NT2/D1 (cell line): Measurements from ENCODE around the gene GATC.

Experiments used
- DNase-seq: peaks from one replicate; pipeline ENCODE4 v3.0.0-alpha.2; 2011; ENCODE audit warnings: low read depth, low spot score
- H3K27me3 ChIP-seq: 2 replicates; pipeline ENCODE4 v1.6.0; 2011; ENCODE audit warnings: mild to moderate bottlenecking; ENCODE audit not compliant: insufficient read length, insufficient read depth
- H3K36me3 ChIP-seq: 2 replicates; pipeline ENCODE4 v1.6.1; 2011; ENCODE audit warnings: mild to moderate bottlenecking, low read length, mixed read lengths; ENCODE audit not compliant: insufficient read depth, insufficient read length
- H3K4me1 ChIP-seq: 2 replicates; pipeline ENCODE4 v1.5.1; 2011; ENCODE audit not compliant: insufficient read depth, insufficient read length
- H3K4me3 ChIP-seq: 2 replicates; pipeline ENCODE4 v1.5.1; 2011; ENCODE audit warnings: low read depth; ENCODE audit not compliant: insufficient read length
- H3K9ac ChIP-seq: 2 replicates; pipeline ENCODE4 v1.6.0; 2011; ENCODE audit warnings: low read depth; ENCODE audit not compliant: insufficient read length
- H3K9me3 ChIP-seq: 2 replicates; pipeline ENCODE4 v1.5.1; 2011; ENCODE audit warnings: mild to moderate bottlenecking, low read length; ENCODE audit not compliant: insufficient read depth
- SUZ12 ChIP-seq: IDR thresholded peaks from 2 replicates; pipeline ENCODE4 v1.6.1; 2011; ENCODE audit not compliant: insufficient read length, insufficient read depth; ENCODE audit errors: extremely low read depth
- YY1 ChIP-seq: IDR thresholded peaks from 2 replicates; pipeline ENCODE4 v1.6.1; 2011; ENCODE audit not compliant: insufficient read length, insufficient read depth
- ZNF274 ChIP-seq: IDR thresholded peaks from 2 replicates; pipeline ENCODE4 v1.6.1; 2011; ENCODE audit warnings: mild to moderate bottlenecking, low read depth, low read length

GATC gene

GRCh38 chr12:120406553-120406952 is 39.7 kb upstream of the GATC start:
- Histone ChIP-seq H3K4me1 (peaks cover 3% of the 10 kb centered on the region), H3K27me3 (no peaks in the 10 kb centered on the region)
- TF ChIP-seq ZNF274, result no peak
- no peak for TF ChIP-seq SUZ12
- no peak for TF ChIP-seq YY1

GRCh38 chr12:120408771-120409170 is 37.5 kb upstream of the GATC start:
- no peaks in the 10 kb centered on the region for H3K27me3 ChIP-seq
- TF ChIP-seq YY1, result no peak
- TF ChIP-seq SUZ12, result no peak
- no peak for TF ChIP-seq ZNF274
- no peak for DNase-seq
- peaks cover 2% of the 10 kb centered on the region for H3K4me1 ChIP-seq
- H3K9me3 ChIP-seq, result no peaks in the 10 kb centered on the region
- H3K9ac ChIP-seq, result no peak overlapping the region
- H3K4me3 ChIP-seq, result no peak overlapping the region
- no peaks in the 10 kb centered on the region for H3K36me3 ChIP-seq

More at GRCh38 chr12:120406553-120406952, 39.7 kb upstream of the GATC start:
- Histone ChIP-seq H3K9me3 (no peaks in the 10 kb centered on the region), H3K4me3 (no peak overlapping the region), H3K36me3 (no peaks in the 10 kb centered on the region), H3K9ac (no peak overlapping the region)
- no peak for DNase-seq

DNA sequence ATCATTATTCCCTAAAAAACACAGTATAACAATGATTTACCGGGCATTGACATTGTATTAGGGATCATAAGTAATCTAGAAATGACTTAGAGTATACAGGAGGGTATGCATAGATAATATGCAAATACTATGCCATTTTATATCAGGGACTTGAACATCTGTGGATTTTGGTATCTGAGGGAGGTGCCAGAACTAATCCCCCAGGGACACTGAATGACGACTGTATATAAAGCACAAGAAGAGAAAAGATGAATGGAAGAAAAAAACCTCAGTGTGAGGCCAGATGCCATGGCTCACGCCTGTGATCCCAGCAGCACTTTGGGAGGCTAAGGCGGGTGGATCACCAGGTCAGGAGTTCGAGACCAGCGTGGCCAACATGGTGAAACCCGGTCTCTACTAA is 33.8 kb upstream of the GATC start:
- Histone ChIP-seq H3K9ac (no peak overlapping the region), H3K36me3 (no peaks in the 10 kb centered on the region), H3K4me1 (peaks cover 2% of the 10 kb centered on the region), H3K27me3 (no peaks in the 10 kb centered on the region), H3K9me3 (no peaks in the 10 kb centered on the region), H3K4me3 (no peak overlapping the region)
- TF ChIP-seq YY1, result no peak
- no peak for TF ChIP-seq SUZ12
- no peak for TF ChIP-seq ZNF274
- DNase-seq, result no peak

DNA sequence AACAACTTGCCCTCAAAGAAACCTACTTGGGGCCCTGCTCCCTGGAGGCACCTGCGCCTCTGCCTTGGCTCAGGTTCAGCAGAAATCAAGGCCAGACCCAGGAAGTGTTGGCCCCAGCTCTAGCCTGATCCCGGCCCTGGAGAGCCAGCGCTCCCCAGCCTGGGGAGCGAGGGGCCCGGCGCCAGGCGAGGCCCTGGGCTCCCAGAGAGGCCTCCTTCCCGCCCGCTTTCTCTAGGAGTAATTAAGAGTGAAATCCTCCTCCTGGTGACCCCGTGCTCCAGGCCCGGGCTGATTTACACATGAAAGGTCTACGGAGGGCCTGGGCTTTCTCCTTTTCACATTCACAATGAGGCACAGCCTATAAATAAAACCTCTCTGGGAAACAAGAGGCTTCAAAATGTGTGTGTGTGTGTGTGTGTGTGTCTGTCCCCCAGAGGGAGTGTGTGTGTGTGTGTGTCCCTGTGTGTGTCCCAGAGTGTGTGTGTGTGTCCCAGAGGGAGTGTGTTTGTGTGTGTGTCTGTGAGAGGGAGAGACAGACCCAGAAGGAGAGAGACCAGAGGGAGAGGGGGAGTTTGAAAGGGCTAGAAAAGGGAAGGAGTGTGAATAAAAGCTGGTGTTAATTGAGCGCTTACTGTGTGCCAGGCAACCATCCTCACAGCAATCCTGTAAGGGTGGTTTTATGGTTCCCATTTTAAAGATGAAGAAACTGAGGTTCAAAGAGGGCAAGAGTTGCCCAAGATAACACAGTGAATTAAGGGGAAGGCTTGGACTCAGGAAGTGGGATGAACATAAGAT is 32.1 kb upstream of the GATC start:
- DNase-seq, result peak; percentile 97
- no peaks in the 10 kb centered on the region for H3K27me3 ChIP-seq
- H3K4me3 ChIP-seq, result no peak overlapping the region
- H3K9me3 ChIP-seq, result no peaks in the 10 kb centered on the region
- peaks cover 2% of the 10 kb centered on the region for H3K4me1 ChIP-seq
- H3K36me3 ChIP-seq, result no peaks in the 10 kb centered on the region
- H3K9ac ChIP-seq, result peak overlapping the region; percentile 72
- TF ChIP-seq ZNF274, result no peak
- TF ChIP-seq YY1, result no peak
- TF ChIP-seq SUZ12, result no peak

DNA sequence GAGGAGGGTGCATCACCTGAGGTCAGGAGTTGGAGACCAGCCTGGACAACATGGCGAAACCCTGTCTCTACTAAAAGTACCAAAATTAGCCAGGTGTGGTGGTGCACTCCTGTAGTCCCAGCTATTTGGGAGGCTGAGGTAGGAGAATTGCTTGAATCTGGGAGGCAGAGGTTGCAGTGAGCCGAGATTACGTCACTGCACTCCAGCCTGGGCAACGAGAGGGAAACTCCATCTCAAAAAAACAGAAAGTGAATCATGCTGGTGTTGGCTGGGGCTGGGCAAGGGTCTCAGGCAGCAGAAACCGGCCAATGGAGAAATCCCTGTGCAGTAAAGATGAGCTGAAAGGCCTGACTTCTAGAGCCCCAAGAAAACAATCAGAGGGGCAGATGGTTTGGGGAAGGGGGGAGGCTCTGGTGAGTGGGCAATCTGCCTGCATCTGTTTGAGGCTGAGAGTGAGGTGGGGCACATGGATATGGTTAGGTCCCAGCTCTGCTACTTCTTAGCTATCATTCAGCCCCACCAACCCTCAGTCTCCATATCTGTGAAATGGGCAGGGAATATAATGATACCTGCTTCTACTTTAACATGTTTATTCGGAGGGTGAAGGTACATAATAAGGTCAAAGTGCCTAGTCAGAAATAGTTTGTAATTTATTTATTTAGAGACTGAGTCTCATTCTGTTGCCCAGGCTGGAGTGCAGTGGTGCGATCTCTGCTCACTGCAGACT is 29.6 kb upstream of the GATC start:
- Histone ChIP-seq H3K9ac (no peak overlapping the region), H3K36me3 (no peaks in the 10 kb centered on the region), H3K4me3 (no peak overlapping the region), H3K27me3 (no peaks in the 10 kb centered on the region), H3K9me3 (no peaks in the 10 kb centered on the region), H3K4me1 (peaks cover 2% of the 10 kb centered on the region)
- TF ChIP-seq ZNF274 (no peak), YY1 (no peak), SUZ12 (no peak)
- no peak for DNase-seq

DNA sequence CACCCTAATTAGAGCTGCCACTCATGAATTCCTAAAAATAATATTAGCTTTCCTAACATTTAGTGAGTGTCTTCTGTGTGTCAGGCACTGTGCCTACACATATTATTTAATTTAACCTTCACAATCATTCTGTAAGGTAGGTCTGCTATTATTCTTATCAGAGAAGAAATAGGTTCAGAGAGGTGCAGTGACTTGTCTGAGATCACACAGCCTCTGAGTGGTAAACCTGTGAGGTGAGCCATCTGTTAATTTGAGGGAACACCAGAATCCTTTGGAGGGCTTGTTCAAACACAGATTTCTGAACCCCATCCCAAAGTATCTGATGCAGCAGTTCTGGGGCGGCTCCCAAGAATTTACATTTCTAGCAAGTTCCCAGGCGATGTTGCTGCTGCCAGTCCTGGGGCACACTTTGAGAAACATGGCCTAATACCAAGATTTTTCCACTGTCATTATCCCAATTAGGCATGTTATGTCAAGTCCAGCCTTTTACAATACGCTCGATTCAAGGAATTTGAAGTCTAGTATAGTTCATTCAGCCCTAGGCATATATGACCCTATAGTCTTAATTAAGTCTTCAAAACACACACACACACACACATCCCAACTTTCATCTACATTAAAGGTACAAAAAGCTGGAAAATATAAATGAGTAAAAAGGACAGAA is 28.2 kb upstream of the GATC start:
- no peaks in the 10 kb centered on the region for H3K9me3 ChIP-seq
- no peak for DNase-seq
- H3K9ac ChIP-seq, result no peak overlapping the region
- H3K36me3 ChIP-seq, result no peaks in the 10 kb centered on the region
- no peak for TF ChIP-seq ZNF274
- TF ChIP-seq YY1, result no peak
- no peak for TF ChIP-seq SUZ12
- no peaks in the 10 kb centered on the region for H3K27me3 ChIP-seq
- H3K4me3 ChIP-seq, result no peak overlapping the region
- H3K4me1 ChIP-seq, result peaks cover 5% of the 10 kb centered on the region

GRCh38 chr12:120421701-120422100 is 24.5 kb upstream of the GATC start:
- peak; percentile 62 for DNase-seq
- no peaks in the 10 kb centered on the region for H3K36me3 ChIP-seq
- no peaks in the 10 kb centered on the region for H3K9me3 ChIP-seq
- TF ChIP-seq ZNF274, result no peak
- no peaks in the 10 kb centered on the region for H3K27me3 ChIP-seq
- H3K4me1 ChIP-seq, result peaks cover 2% of the 10 kb centered on the region
- no peak overlapping the region for H3K9ac ChIP-seq
- H3K4me3 ChIP-seq, result no peak overlapping the region
